ENCODE measurements around the gene KATNAL1. TPM values are rescaled to one million over a fixed set of nuclear protein-coding genes. Genes with fewer than 3 reads are reported as not detected.

The KATNAL1 gene
- total RNA-seq, 1 experiment from 2014 or later, result 5.1 TPM

GRCh38 chr13:30234619-30235162 is 72.7 kb downstream of the KATNAL1 start:
- Mint-ChIP-seq H3K27me3 (ENCODE audit: unreplicated experiment) (no peaks in the 10 kb centered on the region), H3K9me3 (ENCODE audit: low read depth, unreplicated experiment) (no peaks in the 10 kb centered on the region), H3K4me3 (ENCODE audit: low read depth, unreplicated experiment) (no peak overlapping the region), H3K4me1 (ENCODE audit: low read depth, unreplicated experiment) (no peaks in the 10 kb centered on the region), H3K27ac (ENCODE audit: unreplicated experiment) (no peak overlapping the region), H3K36me3 (ENCODE audit: insufficient read depth, unreplicated experiment) (no peaks in the 10 kb centered on the region)
- CTCF ChIA-PET, result no interaction called here
- no TSS peak for BruUV-seq (replicated peaks)
- no peak for DNase-seq
- TF ChIP-seq CTCF (IDR thresholded peaks at IDR 0.05; ENCODE audit: unreplicated experiment), result no peak
- intact Hi-C loops (cut with micrococcal nuclease; ENCODE audit: unreplicated experiment), result no loop called here

GRCh38 chr13:30224732-30225131 is 82.6 kb downstream of the KATNAL1 start:
- Mint-ChIP-seq H3K27ac (ENCODE audit: unreplicated experiment) (no peak overlapping the region), H3K27me3 (ENCODE audit: unreplicated experiment) (no peaks in the 10 kb centered on the region), H3K4me1 (ENCODE audit: low read depth, unreplicated experiment) (no peaks in the 10 kb centered on the region), H3K36me3 (ENCODE audit: insufficient read depth, unreplicated experiment) (no peaks in the 10 kb centered on the region), H3K9me3 (ENCODE audit: low read depth, unreplicated experiment) (no peaks in the 10 kb centered on the region), H3K4me3 (ENCODE audit: low read depth, unreplicated experiment) (no peak overlapping the region)
- intact Hi-C loops (cut with micrococcal nuclease; ENCODE audit: unreplicated experiment), result no loop called here
- TF ChIP-seq CTCF (IDR thresholded peaks at IDR 0.05; ENCODE audit: unreplicated experiment), result no peak
- no peak for DNase-seq
- CTCF ChIA-PET, result interaction anchor here (0.7 kb wide), 2 partner anchors 92 to 749 kb away, joined by 3 to 4 read pairs; no protein-coding TSS in a partner anchor
- BruUV-seq (replicated peaks), result no TSS peak

GRCh38 chr13:30222254-30222653 is 85.1 kb downstream of the KATNAL1 start:
- Mint-ChIP-seq H3K9me3 (ENCODE audit: low read depth, unreplicated experiment) (no peaks in the 10 kb centered on the region), H3K27ac (ENCODE audit: unreplicated experiment) (no peak overlapping the region), H3K4me1 (ENCODE audit: low read depth, unreplicated experiment) (no peaks in the 10 kb centered on the region), H3K27me3 (ENCODE audit: unreplicated experiment) (no peaks in the 10 kb centered on the region), H3K36me3 (ENCODE audit: insufficient read depth, unreplicated experiment) (no peaks in the 10 kb centered on the region), H3K4me3 (ENCODE audit: low read depth, unreplicated experiment) (no peak overlapping the region)
- DNase-seq, result no peak
- no TSS peak for BruUV-seq (replicated peaks)
- TF ChIP-seq CTCF (IDR thresholded peaks at IDR 0.05; ENCODE audit: unreplicated experiment), result no peak
- intact Hi-C loops (cut with micrococcal nuclease; ENCODE audit: unreplicated experiment), result no loop called here
- CTCF ChIA-PET, result no interaction called here

- Mint-ChIP-seq H3K4me1 (ENCODE audit: low read depth, unreplicated experiment) (no peaks in the 10 kb centered on the region), H3K4me3 (ENCODE audit: low read depth, unreplicated experiment) (no peak overlapping the region), H3K27me3 (ENCODE audit: unreplicated experiment) (no peaks in the 10 kb centered on the region), H3K36me3 (ENCODE audit: insufficient read depth, unreplicated experiment) (no peaks in the 10 kb centered on the region), H3K27ac (ENCODE audit: unreplicated experiment) (no peak overlapping the region), H3K9me3 (ENCODE audit: low read depth, unreplicated experiment) (no peaks in the 10 kb centered on the region)
- intact Hi-C loops (cut with micrococcal nuclease; ENCODE audit: unreplicated experiment), result no loop called here
- no peak for DNase-seq
- TF ChIP-seq CTCF (IDR thresholded peaks at IDR 0.05; ENCODE audit: unreplicated experiment), result no peak
- no TSS peak for BruUV-seq (replicated peaks)
- CTCF ChIA-PET, result no interaction called here
Observed at GRCh38 chr13:30216111-30216510, 91.2 kb downstream of the KATNAL1 start.
